HG03342 (cell line): ENCODE measurements around the gene TCF12.

Experiments used
- ATAC-seq: cut with Tn5 transposase; IDR thresholded peaks from one replicate; pipeline ENCODE4 v1.9.1; 2021; ENCODE audit warnings: mild to moderate bottlenecking, moderate library complexity; ENCODE audit not compliant: unreplicated experiment

The TCF12 gene

DNA sequence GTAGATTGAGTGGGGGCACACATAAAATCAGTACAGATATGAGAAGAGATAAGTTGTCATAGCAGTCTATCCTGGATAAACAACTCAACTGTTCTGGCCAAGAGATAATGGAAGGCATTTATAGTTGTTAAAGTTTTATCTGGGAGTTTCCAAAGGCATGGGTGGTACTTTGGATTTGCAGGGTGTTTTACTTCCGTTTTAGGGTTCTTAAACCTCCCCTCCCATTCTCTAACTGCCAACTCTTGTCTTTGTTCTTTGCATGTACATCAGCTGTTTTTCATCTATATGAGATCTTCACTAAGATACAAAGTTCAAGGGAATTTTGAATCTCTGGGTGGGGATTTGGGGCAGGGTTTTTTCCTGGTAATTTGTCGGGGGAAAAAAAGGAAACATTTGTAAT is 283.1 kb downstream of the TCF12 start:
- no peak for ATAC-seq

DNA sequence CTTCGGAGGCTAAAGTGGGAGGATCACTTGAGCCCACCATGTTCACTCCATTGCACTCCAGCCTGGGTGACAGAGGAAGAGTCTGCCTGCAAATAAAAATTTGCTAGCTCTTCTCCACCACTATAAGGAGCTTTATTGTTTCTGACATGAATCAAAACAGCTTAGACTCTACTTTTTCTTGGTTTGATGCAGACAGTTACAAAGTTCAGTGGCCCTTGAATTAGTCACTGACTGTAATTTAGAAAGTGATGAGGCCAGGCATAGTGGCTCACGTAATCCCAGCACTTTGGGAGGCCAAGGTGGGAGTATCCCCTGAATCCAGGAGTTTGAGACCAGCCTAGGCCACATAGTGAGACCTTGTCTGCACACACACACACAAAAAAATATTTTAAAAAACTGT is 285.5 kb downstream of the TCF12 start:
- no peak for ATAC-seq

DNA sequence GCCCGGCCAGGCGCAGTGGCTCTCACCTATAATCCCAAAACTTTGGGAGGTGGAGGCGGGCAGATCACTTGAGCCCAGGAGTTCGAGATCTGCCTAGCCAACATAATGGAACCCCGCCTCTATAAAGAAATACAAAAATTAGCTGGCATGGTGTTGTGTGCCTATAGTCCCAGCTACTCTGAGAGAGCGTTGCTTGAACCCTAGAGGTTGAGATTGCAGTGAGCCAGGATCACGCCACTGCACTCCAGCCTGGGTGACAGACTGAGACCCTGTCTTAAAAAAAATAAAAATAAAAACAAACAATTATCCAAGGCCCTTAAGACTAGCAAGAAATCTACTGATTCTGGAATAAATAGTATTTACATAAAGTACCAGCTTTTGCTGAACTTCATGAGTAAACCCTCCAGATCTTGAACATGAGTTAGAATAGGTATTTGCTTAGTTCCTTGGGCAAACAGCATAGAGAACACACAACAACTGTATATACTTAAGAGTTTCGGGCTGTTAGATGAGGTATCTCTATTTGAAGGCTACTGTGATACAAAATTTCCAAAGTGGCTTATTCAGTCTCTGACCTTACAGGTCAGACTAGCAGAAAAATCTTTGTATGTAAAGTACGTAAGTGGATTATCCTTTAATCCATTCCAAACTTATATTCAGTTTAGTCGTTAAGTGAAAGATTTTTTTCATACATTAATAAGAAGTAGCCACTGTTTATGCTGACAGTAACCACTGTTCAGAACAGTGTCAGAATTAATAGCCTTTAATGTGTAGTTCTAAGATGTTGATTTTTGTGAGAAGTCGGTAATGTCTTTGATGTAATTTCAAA is 286.8 kb downstream of the TCF12 start:
- no peak for ATAC-seq

DNA sequence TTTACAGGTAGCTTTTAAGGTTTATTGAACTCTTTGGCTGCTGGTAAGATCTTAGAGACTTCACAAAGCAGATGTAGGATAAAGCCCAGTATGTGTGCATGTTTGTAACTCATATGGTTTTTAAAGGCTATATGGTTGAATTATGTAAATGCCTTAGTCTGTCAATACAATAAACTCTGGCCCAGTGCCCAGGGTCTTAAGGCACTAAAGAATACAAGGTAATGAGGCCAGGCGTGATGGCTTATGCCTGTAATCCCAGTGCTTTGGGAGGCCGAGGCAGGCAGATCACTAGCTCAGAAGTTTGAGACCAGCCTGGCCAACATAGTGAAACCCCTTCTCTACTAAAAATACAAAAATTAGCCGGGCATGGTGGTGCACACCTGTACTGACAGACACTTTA is 287.6 kb downstream of the TCF12 start:
- ATAC-seq, result no peak

DNA sequence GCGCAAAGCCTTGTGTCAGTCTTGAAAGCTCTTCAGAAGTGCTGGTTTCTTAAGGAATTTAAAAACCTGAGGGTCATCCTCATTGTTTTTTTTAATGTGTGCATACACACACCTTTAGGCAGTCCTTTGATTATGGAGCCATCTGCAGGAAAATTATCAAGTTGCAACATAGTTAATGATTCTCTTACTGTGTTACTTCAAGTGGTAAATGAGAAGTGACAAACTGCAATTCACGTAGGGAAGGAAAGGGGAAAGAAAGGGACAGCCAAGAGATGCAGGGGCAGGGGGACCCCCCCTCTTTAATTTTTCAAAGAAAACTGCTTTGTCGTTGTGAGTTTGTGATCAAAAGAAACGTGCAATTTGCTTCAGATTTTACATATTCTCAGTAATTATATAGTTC is 295.4 kb downstream of the TCF12 start:
- ATAC-seq, result no peak

DNA sequence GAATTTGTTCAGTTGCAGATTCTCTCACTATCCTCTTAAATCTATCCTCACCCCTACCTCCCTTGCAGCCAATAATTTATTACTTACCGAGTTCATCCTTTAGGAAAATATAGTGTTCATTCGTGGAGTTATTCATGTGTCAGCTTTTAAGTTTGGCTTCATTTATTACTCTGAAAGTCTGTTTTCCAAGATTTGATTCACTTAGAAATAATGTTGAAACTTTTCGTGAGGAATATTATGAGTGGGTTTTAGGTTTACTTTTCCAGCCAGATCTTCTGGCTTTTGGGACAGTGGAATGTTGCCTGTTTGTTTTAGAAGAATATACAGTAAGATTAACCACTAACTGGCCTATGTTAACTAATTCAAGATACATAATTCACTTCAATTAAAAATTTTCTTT is 296.9 kb downstream of the TCF12 start:
- no peak for ATAC-seq

DNA sequence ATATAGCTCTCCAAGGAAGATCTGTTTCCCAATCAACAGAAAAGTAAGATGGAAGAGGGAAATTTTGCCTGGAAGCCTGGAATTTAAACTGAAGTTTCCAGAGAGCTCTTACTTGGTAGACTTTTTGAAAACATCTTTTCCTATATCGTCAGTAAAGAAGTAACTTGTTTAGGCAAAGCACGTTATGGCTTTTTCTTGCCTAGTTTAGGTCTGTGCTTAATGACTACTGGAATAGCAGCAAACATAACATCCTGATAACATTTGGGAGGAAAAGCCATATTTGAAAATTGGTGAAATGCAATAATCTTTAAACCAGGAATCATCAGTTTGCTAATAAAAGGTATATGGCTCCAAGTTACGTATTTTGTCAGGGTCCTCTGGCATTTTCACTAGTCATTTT is 297.4 kb downstream of the TCF12 start:
- no peak for ATAC-seq

DNA sequence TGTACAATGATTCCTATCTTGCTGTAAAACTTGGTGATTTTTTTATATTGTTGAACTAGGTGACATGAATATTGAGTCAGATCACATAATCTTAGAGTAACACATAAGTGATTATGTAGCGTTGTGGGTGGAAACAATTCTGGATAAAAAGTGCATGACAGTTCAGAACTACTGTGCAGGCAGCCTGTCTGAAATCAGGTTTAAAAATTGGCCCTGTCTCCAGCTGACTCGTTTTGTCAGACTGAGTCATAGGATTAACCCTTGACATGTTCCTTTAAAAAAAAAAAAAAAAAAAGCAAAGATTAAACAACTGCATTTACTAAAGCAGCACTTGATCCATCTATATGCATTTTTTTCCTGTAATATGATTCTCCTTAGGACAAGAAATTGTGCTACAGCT is 297.8 kb downstream of the TCF12 start:
- no peak for ATAC-seq

DNA sequence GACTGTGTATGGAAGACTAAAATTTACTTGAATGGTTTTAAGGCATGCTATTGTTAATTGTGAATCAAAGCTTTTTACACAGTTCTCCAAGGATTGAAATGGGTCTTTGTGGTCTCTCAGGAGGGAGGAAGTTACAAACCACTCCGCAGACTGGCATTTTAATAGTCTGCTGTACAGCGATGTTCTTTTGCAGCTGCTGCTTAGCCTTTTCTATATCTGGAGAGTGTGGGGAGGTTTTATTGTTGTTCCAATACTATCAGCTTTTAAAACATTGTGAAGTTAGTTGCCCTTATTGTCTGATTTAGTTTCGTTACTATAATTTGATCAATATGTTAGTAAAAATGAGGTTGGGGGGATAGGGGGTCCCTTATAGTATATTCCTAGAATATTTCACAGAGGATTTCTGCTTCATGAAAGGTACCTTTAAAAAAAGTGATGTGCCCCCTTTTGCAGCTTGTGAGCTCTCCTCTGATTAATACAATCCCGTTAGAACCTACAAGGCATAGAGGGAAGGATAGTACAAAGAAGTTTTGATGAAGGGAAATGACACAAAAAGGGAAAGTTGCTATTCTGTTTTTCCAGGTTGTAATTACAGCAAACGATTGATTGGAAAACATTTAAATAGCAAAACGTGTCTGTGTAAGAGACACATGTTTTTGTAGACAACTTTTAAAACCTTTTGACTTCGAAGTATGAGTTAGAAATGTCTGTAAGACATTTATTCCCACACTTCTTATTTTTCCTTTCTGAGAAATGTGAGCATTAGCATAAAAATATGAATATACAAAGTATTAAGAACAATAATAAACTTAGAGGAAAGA is 299.5 kb downstream of the TCF12 start:
- no peak for ATAC-seq

DNA sequence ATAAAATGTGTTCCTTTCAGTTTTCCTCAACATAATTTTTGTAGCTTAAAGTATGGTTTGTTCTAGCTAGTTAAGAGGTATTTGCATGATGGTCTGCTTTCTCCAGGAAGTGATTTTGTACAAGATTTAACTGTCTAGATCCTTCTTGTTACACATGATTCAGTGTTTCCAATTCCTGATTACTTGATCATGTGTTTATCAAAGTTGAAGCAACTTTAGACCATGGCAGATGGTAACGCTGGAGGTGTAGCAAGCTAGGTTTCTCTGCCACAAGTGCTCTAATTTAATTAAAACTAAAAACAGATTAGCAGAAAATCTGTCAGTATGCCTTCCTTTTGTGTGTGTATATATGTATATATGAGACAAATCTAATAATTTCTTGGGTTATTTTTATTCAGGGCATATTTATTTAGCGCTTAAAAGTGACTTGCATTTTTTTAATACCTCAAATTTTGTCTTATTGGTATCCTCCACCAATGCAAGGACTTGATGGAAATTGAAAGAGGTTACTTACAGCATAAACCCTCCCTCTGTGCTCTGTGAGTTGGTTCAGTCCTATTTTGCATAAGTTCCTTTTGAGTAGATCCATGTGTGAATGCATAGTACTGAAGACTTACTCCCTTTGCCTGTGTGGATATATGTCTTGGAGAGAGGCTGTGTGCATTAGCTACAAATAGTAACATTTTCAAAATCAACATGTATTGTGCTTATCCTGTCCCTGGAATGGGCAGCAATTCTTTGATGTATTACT is 300.6 kb downstream of the TCF12 start:
- no peak for ATAC-seq

DNA sequence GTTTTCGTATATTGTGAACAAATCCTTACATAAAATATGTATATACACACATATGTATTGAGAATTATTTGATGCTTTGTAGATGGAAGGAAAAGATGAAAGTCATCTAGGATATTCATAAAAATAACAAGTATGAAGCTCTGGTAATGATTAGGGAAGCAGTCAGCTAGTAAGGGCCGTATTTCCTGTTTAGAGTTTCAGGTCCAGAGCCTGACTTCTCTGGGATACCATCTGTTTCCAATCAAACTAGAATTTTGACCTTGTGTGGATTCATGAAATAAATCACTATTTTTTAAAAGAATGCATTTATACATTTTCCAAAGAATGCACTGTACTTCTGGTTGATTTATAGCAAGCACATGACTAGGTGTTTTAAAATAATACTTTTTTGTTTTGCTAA is 301.8 kb downstream of the TCF12 start:
- no peak for ATAC-seq

DNA sequence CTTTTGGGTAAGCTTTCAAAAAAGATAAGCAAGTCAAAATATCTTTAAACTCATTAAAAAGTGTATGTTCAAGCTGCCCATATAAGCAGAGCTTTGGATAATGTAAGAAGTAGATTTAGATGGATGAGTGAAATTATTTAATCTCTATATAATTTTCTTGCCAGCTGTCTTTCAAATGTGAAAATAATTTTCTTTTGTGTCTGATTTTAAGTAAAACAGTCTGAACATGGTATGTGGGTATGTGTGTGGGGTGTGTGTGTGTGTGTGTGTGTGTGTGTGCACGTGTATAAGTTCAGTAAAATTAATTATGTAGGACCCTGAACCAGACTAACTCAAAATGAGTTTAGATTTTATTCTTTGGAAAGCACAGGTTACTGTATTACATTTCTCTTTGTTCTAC is 302.7 kb downstream of the TCF12 start:
- no peak for ATAC-seq

DNA sequence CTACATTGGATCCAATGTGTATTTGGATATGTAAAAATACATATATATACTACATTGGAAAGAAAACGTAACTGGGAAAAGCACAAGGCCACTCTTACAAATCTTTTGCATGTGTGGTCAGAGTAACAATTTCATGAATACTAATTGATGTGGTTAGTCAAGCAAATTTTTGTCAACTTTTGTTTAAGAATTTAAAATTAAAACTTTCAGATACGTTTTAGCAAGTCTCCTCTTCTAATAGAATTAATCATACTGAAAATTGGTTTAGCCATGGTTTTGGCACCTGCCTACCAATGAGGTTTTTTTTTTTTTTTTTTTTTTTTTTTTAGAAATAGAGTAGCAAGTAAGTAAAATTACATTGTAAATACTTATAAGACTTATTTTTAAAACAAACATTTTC is 304.9 kb downstream of the TCF12 start:
- ATAC-seq, result no peak

DNA sequence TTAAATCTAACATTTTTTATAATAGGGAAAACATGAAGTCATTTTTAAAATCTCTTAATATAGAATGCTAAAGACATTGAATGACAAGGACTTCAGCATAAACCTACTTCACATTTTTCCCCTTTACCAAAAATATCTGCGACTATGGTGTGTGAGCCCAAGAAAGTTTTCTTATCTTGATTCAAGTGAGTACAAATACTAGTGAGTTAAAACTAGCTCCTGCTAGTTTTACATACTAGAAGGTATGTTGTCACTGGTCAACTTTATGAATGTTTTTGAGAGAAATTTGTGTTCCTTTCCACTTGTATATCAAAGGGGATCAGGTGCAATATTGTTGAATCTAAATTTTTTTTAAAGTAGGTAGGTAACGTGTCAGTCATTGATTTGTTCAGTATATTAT is 305.4 kb downstream of the TCF12 start:
- no peak for ATAC-seq

DNA sequence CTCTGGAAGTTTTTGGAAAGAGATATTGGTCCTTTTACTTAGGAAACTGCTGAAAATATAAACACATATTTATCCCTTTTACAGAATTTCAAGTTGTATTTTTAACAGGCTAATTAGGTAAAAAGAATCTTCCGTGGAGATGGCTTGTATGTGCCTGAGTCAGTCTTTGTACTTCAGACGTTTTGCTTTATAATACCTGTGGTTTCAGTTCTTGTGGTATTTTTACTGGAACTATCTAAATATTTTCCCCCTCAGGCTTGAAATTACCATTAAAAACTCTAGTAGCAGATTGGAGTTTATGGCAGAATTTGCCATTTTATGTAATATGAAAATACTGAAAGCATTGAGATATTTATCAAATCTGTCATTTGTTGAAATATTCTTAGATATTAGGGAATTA is 306.2 kb downstream of the TCF12 start:
- ATAC-seq, result no peak

DNA sequence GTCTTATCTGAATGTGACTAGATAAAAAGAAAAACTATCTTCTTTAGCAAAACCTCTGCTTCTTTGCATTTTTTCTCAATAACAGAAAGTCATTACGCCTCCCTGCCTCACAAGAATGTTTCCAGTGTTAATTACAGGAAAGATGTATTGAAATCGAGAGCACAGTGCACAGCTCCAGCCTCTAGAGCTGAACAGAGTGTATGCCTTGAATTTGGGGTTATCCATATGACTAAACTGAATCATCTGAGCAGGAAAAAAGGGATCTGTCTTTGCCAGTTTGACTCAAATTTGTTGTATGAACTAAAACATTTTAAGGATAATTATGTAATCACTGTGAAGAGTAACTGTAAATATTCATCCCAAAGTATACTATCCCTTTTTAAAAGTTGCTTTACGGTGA is 308.7 kb downstream of the TCF12 start:
- no peak for ATAC-seq

DNA sequence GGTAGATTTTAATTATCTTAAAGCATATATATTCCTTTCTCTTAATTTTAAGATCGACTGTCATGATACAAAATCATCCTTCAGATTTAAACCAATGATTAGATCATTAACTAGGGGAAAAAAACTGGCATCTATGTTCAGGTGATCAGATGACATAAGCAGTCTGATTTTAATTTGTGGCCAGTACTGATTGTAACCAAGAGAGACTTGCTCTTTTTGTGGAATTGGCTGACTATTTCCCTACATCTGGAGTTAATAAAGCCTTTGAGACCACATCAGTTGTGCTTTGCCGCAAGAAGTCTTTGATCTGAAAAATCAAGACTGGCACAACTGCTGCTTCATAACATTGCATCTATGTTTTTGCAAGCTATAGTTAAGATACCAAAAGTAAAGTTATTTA is 309.5 kb downstream of the TCF12 start:
- ATAC-seq, result no peak

DNA sequence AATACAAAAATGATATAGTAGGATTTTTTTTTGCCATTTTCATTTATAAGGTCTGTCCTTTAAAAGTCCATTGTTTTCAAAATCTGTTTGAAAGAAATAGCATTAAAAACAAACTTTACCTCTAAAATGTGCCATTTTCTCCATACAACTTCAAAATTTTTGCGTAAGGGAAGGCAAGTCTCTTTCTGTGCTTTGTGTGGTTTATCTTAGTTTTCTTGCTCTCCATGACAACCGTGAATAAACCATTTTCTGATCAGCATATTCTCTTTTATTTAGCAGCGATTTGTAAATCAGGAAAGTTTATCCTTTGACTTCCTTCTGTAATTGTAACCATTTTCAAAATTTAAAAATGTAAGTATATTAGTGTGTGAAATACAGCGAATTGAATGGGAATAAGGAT is 310.0 kb downstream of the TCF12 start:
- ATAC-seq, result no peak

DNA sequence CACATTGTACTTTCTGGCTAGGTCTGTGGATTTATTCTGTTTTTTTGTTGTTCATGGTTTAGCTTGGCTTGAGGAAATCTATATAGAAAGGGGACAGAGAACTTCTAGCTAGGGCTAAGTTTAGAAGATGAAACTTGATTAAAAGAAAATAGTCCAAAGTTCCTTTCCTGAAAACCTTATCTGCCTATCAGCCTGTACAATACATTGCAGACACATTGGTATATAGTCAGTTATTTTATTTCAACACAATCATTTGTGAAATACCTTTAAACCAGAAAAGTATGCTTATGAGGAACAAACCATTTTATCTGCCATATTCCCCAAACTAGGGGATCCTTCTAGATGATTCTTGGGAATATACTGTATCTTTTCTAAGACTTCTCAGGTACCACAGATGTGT is 310.6 kb downstream of the TCF12 start:
- no peak for ATAC-seq

DNA sequence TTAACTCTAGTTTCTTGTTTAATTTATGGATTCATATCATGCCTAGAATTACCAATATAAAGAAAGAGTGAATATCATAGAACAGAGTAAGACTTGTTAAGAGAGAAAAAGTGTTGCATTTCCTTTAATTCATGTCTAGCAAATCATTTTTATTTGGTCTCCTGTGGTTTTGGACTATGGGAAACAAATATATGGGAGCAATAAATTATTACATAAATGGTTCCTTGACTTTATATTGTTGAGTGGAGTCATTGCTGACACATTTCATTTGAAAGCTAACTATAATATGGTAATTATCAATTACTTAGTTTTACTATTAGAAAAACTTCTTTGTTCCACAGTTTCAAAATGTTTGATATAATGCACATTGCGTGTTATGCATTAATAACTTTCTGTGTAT is 313.1 kb downstream of the TCF12 start:
- ATAC-seq, result no peak

DNA sequence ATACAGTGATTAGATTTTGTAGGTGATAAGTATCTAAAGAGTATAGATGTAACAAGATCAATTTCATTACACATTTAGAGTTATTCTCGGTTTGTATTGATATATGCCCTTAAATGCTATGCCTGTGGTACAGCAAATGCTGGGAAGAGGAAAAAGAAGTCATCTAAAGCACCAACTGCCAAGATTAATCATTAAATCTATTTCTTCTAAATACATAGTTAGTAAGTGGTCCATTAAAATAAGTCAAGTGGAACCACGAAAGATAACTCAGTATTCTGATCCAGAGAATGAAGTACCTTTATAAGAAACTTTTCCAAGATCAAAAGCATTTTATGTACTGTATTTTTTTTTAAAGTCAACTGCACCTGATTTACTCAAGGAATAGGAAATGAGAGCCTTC is 315.7 kb downstream of the TCF12 start:
- no peak for ATAC-seq

DNA sequence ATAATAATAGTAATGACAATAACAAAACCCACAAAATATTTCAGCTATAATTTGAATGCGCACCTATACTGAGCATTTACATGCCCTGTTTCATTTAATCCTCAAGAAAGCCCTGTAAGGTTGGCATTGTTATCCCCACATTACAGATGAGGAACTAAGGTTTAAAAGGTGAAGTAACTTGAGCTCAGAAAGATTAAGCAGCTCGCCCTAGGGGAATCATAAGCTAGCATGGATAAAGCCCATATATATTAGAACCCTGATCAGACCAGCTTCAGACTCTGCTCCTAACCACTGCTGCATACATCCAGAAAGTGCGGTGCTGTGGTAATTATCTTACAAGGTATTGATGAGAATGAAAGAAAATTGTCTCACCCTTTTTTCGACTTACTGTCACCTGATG is 316.7 kb downstream of the TCF12 start:
- no peak for ATAC-seq
